SH-SY5Y (cell line): ENCODE measurements around the gene DCDC2B.

Experiments used
- GATA2 ChIP-seq: IDR thresholded peaks from 2 replicates; pipeline ENCODE4 v1.6.1; 2011; ENCODE audit warnings: mild to moderate bottlenecking, low read depth, low read length
- GATA3 ChIP-seq: IDR thresholded peaks from 2 replicates; pipeline ENCODE4 v1.6.1; 2011; ENCODE audit warnings: low read depth, mild to moderate bottlenecking, low read length, moderate library complexity

- no peak for TF ChIP-seq GATA2
- no peak for TF ChIP-seq GATA3
Measured at GRCh38 chr1:32232558-32233304, 23.8 kb downstream of the DCDC2B start.
